HL-60/S4 treated with phorbol 12-myristate 13-acetate at 8.2 ng/mL for 4 days and 3 days (cell line): ENCODE results near the gene SNAP25.

Source experiments
- in situ Hi-C: fragments of 300-500 bp; cut with MboI; formaldehyde crosslinking; loops from 2 replicates; pipeline ENCODE4 v1.15.0; 2022; ENCODE audit warnings: low sequenced_read_pairs

The SNAP25 gene

GRCh38 chr20:10261702-10262101, 43.1 kb downstream of the SNAP25 start:
- in situ Hi-C loops = no loop called here

DNA sequence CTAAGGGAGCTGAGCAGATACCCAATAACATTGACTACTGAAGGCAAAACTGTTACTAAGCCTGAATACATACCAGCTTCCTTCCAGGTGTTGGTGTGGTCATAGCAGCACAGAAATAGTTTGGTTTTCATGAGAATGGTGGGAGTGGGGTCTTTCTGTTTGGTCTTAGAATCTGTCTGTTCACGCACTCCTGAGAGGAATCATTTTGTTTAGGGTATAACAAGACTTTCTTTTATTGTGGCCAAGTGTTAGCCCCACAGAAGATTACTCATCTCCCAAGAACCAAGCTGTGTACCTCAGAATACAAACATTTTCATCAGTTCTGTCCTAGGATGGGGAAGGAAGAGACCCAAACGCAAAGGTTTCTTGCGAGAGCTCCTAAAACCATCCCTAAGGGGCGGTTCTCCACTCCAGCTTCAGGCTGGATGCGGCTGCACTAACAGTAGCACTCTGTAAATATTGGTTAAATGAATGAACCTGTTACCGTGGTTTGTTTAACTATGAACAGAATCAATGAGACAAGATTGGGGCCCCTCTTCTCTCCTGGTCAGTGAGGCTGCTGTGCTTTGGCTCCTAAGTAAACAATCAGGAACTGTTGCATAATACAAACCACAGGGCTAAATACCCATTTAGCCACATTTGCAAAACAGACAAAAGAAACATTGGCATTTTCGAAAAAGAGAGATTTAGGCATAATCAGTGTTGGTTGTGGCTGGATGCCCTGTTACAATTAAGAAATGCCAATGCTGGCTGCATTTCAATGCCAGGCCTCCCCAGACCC, 44.9 kb downstream of the SNAP25 start:
- in situ Hi-C loops = no loop called here

DNA sequence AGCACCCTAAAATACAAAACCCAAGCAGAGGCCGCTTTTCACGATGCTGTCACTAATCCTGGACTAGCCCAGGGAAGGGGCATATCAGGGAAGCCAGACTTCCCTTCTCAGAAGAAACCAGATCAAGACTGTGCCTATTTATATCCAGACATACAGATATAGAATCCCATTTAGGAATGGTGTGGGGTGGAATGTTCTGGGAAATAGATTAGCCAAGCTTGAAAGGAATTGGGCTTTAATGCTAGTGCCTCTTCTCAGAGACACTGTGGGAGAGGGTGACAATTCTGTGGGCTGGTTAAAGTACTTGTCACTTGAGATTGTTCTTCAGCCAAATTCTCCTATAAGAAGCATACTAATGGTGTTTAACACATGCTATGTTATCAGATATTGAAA, 45.5 kb downstream of the SNAP25 start:
- in situ Hi-C loops = no loop called here

DNA sequence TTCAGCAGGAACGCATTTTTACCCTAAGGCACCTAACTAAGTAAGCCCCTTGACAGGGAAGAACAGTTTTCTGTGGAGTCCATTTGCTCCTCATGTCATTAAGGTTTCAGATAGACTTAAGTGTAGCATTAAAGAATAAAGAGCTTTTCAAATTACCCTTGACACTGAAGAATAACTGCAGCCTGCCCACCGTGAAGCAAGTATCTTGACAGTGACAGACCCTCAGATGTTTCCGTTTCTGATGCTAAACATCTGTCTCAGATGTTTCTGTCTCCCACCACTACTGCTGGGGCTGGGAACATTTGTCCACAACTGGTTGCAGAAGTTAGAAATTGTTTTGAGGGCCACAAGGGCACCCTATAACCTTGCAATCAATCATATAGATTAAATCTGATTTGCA, 50.0 kb downstream of the SNAP25 start:
- in situ Hi-C loops = no loop called here

DNA sequence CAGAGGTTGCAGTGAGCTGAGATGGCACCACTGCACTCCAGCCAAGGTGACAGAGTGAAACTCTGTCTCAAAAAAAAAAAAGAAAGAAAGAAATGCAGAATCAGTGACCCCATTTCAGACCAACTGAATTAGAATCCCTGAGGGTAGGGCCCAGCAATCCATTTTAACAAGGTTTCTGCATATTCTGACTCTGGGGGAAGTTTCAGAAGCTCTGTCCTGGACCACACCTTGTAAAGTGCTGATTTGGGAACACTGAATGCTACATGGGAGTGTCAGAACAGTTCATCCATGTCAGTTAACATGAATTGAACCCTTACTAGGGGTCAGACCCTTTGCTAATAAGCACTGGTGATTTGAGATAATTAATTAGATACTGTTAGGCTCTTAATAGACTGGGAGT, 52.0 kb downstream of the SNAP25 start:
- in situ Hi-C loops = no loop called here

DNA sequence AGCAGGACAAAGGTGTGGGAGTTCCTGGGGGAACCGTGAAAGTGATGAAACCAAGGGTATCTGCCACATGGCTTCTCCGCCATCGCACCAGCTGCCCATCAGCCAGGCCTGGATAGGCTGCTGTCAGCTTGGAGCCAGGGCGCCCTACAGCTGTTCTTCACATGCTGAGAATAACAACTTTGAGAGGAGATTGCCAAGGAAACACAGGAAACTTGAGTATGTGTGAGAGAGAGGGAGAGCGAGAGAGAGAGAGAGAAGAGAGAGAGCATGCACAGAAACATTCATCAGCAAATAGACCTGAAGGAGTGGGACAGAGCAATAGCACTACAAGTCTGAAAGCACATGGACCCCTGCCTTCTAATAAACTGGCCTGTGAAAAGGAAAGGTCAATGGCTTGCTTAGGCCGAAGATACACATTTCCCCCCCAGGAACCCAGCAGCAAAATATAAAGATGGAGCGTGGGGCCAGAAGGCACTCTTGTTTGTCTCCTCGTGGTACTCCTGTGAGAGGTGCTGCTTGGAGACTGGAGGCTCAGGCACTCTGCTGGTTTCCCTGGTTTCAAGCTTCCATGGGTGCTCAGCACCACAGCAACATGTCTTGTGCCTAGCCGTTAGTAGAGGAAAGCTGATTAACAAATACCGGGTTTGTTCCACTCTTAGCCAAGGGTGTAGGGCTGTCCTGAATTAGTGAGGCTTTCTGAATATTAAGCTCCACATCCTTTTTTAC, 53.0 kb downstream of the SNAP25 start:
- in situ Hi-C loops = no loop called here

GRCh38 chr20:10276878-10277580, 58.4 kb downstream of the SNAP25 start:
- in situ Hi-C loops = no loop called here

- in situ Hi-C loops = no loop called here
Measured at GRCh38 chr20:10277616-10278015, 59.0 kb downstream of the SNAP25 start.

DNA sequence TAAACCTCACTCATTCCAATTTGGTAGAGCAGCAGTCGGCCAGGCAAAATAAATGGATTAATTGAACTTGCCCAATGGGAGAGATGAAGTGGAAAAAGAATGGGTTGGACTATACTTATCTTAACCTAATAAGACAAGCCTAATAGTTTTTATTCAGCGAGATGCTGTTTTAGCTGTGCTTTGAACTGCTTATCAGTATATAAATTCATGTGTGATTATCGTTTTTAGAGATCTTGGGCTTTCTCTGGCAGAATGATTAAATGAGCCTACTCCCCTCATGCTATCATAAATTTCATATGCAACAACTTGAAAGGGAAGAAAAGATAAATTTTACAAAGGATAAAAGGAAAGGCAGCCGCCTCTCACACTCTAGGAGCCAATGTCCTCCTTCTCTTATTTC, 59.8 kb downstream of the SNAP25 start:
- in situ Hi-C loops = no loop called here

GRCh38 chr20:10280018-10280908, 61.6 kb downstream of the SNAP25 start:
- in situ Hi-C loops = no loop called here

- in situ Hi-C loops = no loop called here
Measured at GRCh38 chr20:10281911-10282310, 63.3 kb downstream of the SNAP25 start.

DNA sequence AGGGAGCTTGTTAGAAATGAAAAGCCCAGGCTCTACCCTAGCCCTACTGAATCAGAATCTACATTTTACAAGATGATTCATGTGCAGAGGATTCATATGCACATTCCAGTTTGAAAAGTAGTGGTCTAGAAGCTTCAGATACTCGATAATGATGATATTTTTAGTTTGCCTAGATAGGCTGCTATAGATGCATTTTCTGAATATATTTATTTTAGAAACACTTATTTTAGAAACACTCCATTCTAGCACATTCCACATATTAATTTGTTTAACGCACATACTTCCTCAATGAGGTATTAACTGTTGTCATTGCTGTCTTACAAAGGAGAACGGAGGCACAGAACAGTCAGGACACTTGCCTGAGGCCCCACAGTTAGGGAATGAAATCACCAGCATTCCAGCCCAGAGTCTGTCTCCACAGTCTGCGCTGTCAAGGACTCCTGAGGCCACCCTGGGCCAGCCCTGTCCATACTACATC, 64.4 kb downstream of the SNAP25 start:
- in situ Hi-C loops = no loop called here

GRCh38 chr20:10286356-10286755, 67.7 kb downstream of the SNAP25 start:
- in situ Hi-C loops = no loop called here

GRCh38 chr20:10288421-10288820, 69.8 kb downstream of the SNAP25 start:
- in situ Hi-C loops = no loop called here

DNA sequence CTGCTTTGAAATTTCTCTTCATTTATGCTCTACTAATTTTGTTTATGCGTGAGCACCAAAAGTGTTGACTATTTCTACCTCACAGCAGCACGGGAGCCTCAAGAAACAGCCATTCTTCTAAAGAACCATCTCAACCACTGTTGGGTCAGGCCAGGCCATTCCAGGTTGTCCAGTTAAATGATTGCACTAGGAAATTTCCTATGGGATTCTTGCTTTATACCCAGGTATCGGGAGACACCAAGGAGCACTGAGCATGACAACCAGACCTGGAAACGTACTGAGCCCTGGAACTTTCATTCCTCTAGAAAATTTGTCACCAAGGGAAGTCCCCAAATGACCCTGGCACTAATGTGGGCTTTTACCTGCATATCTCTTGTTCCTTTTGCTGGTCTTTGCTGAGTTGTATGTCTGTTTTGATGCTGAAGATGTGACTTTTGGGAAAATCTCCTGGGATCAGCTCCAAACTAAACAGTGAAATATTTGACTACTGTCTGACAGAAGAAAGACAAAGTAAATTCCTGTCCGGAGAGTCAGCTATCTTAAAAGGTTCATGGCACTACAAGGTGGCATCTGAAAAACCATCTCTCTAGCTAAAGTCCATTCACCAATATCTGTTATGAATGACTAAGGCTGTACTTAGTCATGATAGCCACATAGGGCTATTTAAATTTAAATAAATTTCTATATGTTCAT, 70.5 kb downstream of the SNAP25 start:
- in situ Hi-C loops = no loop called here

DNA sequence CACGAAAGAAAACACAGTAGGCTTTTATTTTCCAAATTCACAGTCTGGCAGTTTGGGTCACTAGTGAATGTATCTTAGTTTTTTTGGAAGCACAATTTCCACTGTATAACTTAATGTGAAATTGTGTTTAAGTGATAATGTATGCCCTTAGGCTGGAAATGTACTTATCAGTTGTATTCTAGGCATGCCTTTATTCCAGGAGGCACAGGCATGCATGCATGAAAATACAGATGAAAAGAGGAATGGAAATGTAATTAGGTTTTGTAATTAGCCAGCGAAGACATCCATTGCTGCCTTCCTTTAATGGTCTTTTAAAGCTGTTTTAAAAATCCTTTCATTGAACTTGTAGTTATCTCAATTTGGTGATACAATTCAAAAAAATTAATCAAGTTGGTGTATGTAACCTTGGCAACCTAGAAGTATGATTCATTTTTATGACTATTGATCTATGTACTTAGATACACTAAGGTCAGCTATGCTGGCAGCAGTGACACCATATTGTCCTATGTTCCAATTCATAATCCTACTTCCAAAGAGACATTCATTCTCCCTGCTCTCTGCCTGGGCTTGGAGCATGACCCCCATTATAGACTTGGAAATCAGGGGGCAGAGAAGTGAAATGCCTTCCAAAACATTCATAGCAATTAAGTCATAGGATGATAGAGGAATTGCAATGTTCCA, 73.1 kb downstream of the SNAP25 start:
- in situ Hi-C loops = no loop called here

DNA sequence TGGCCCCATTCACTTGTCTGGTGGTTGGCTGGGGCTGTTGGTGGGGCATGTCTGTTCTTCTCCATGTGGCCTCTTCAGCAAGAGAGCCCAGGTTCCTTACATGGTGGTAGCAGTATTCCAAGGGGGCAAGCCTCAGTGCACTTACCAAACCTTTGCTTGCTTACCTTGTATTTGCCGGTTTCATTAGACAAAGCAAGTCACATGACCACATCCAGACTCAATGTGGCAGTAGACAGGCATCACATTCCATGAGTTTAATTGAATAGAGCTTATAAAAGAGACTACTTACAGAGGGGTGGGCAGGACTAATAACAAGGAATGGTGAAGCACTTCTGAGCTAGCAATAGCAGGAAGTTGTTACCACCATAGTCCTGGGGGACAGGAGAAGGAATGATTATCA, 78.6 kb downstream of the SNAP25 start:
- in situ Hi-C loops = no loop called here

DNA sequence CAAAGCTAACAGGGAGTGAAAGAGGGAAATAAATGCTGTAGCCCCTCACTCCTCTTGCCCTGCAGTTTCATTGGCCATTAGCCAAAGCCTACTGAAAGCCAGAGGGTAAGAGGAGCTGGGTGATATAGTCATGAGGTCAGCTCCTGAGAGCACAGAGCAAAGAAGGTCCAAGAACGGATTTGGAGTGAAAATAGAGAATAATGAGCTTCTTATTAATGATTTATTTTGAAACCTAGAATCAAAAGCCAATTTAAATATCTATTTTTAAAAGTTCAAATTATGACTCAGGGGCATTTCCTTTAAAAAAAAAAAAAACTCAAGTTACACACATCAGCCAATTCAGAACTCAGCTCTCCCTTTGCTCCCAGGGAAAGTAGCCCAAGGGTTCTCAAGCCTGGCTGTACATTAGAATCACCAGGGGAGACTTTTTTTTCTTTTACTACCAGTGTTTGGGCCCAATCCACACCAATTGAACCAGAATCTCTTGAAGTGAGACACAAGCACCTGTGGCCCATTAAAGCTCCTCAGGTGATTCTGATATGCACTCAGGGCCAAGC, 79.1 kb downstream of the SNAP25 start:
- in situ Hi-C loops = no loop called here
